ENCODE data around the gene RNFT2.

DNA sequence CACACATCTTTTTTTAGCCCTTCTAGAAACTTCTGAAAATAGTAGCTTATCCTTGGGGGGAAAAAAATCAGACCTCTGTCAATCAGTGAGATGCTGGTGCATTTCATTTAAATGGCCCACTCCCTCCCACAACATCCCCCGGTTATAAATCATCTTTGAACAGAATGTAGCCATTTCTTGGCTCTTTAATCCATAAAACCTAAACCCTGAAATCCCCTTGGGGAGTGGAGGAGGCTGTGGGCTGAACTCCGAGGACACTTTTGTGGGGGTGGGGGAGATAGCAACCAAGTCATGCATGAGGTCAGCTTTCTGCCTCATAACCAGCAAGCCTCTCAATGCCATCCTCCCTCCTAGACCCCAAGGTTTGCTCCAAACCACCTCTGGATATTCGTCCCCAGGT, 122.1 kb downstream of the RNFT2 start:
- no peak for TF ChIP-seq POLR2A (IDR thresholded peaks at IDR 0.05)
- TF ChIP-seq CTCF (IDR thresholded peaks at IDR 0.05): no peak

Measured in lower leg skin (tissue), 3 donors.